Testis (tissue), 2 donors: Measurements from ENCODE around the gene TIMM8A.

ENCODE experiments used
- POLR2A ChIP-seq: fragments of 450-650 bp; IDR thresholded peaks from one replicate; pipeline ENCODE4 v1.6.1; 2017; ENCODE audit warnings: antibody characterized with exemption, mild to moderate bottlenecking, moderate library complexity
- TF ChIP-seq, protein P1 (sequence below), 3 experiments: fragments of 450-650 bp in 2 of 3; fragments of 200-600 bp in 1 of 3; sonication (generic) in 1 of 3; IDR thresholded peaks; one replicate each; pipeline ENCODE4 v1.5.1; 2016 to 2019; ENCODE audit warnings: antibody characterized with exemption in 3 of 3, mild to moderate bottlenecking in 2 of 3, moderate library complexity in 1 of 3

DNA sequence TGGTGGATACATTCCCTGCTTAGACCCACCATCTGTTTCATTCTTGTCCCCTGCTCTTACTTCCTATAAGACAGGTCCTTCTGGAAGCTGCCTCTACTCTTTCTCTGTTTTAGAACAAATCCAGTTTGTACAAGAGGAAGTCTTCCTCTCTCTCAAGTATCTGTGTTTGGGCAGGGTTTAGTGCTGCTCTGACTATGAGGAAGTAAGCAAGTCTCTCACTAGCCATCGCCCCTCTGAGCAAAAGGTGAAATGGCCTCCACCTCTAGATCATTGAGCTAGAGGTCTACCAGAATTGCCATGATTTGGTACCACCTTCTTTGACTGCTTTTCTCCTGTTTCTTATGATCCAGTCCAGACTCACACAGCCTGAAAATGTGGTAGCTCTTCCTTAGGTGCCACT lies 29.0 kb upstream of the TIMM8A start:
- TF ChIP-seq, protein P1, sequence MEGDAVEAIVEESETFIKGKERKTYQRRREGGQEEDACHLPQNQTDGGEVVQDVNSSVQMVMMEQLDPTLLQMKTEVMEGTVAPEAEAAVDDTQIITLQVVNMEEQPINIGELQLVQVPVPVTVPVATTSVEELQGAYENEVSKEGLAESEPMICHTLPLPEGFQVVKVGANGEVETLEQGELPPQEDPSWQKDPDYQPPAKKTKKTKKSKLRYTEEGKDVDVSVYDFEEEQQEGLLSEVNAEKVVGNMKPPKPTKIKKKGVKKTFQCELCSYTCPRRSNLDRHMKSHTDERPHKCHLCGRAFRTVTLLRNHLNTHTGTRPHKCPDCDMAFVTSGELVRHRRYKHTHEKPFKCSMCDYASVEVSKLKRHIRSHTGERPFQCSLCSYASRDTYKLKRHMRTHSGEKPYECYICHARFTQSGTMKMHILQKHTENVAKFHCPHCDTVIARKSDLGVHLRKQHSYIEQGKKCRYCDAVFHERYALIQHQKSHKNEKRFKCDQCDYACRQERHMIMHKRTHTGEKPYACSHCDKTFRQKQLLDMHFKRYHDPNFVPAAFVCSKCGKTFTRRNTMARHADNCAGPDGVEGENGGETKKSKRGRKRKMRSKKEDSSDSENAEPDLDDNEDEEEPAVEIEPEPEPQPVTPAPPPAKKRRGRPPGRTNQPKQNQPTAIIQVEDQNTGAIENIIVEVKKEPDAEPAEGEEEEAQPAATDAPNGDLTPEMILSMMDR (IDR thresholded peaks at IDR 0.05) = no peak
- no peak for TF ChIP-seq POLR2A
